Measurements from ENCODE around the gene TAS1R1.
"Not testable (repeated sequence)": the region's sequence is repeated elsewhere in the genome, so short reads cannot be mapped to it uniquely, and the experiment has no call there.

DNA sequence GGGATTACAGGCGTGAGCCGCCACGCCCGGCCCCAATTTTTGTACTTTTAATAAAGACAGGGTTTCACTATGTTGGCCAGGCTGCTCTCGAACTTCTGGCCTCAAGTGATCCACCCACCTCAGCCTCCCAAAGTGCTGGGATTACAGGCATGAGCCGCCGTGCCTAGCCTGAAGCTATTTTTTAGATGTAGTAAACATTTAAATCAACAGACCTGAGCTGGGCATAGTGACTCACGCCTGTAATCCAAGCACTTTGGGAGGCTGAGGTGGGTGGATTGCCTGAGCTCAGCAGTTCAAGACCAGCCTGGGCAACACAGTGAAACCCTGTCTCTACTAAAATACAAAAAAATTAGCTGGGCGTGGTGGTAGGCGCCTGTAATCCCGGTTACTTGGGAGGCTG lies 4.1 kb downstream of the TAS1R1 start:
- TF ChIP-seq, protein P1, sequence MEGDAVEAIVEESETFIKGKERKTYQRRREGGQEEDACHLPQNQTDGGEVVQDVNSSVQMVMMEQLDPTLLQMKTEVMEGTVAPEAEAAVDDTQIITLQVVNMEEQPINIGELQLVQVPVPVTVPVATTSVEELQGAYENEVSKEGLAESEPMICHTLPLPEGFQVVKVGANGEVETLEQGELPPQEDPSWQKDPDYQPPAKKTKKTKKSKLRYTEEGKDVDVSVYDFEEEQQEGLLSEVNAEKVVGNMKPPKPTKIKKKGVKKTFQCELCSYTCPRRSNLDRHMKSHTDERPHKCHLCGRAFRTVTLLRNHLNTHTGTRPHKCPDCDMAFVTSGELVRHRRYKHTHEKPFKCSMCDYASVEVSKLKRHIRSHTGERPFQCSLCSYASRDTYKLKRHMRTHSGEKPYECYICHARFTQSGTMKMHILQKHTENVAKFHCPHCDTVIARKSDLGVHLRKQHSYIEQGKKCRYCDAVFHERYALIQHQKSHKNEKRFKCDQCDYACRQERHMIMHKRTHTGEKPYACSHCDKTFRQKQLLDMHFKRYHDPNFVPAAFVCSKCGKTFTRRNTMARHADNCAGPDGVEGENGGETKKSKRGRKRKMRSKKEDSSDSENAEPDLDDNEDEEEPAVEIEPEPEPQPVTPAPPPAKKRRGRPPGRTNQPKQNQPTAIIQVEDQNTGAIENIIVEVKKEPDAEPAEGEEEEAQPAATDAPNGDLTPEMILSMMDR (IDR thresholded peaks at IDR 0.05): not testable (repeated sequence)
- TF ChIP-seq POLR2A (IDR thresholded peaks at IDR 0.05): not testable (repeated sequence)
